HUES6 (cell line): ENCODE measurements around the gene UBE2J1.

Experiments
- H3K27ac ChIP-seq: 2 replicates; pipeline ENCODE4 v1.7.0; 2013; ENCODE audit warnings: low read depth, mild to moderate bottlenecking, low read length, inconsistent platforms
- H3K27me3 ChIP-seq: 2 replicates; pipeline ENCODE4 v1.6.1; 2013; ENCODE audit warnings: low read length; ENCODE audit not compliant: control insufficient read depth, insufficient read depth
- H3K36me3 ChIP-seq: 2 replicates; pipeline ENCODE4 v1.6.1; 2013; ENCODE audit warnings: low read length; ENCODE audit not compliant: control insufficient read depth, insufficient read depth
- H3K4me1 ChIP-seq: 2 replicates; pipeline ENCODE4 v1.6.1; 2013; ENCODE audit warnings: low read length; ENCODE audit not compliant: control insufficient read depth, insufficient read depth
- H3K4me3 ChIP-seq: 2 replicates; pipeline ENCODE4 v1.5.1; 2013; ENCODE audit warnings: low read depth, low read length
- H3K9ac ChIP-seq: one replicate; pipeline ENCODE4 v1.6.1; 2013; ENCODE audit warnings: mild to moderate bottlenecking, low read length
- H3K9me3 ChIP-seq: 2 replicates; pipeline ENCODE4 v1.6.1; 2013; ENCODE audit warnings: low read depth, low read length; ENCODE audit not compliant: control insufficient read depth, insufficient read depth

UBE2J1 gene

GRCh38 chr6:89287351-89288028 lies 65.0 kb downstream of the UBE2J1 start:
- H3K27me3 ChIP-seq: no peaks in the 10 kb centered on the region
- no peaks in the 10 kb centered on the region for H3K9me3 ChIP-seq
- H3K4me3 ChIP-seq: no peak overlapping the region
- no peak overlapping the region for H3K9ac ChIP-seq
- H3K4me1 ChIP-seq: peaks cover 15% of the 10 kb centered on the region; the same call in 1 of the 2 replicates
- no peaks in the 10 kb centered on the region for H3K36me3 ChIP-seq
- no peak overlapping the region for H3K27ac ChIP-seq

DNA sequence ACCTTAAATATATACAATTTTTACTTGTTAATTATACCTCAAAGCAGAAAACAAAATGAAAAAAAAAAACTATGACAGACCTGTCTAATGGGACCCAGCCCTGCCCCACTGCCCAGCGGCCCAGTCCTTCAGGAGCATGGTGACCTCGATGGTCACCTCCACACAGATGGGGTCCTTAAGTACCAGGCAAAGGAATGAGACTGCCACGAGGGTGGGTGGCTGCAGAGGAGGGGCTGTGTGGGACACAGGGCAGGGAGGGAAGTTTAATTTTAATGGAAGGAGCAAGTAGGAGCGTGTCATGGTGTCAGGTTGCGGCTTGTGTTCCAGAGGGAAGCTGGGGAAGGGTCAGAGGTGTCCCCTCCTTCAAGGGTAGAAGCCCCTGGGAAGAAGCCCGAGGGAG lies 66.0 kb downstream of the UBE2J1 start:
- Histone ChIP-seq H3K27me3 (no peaks in the 10 kb centered on the region), H3K9me3 (no peaks in the 10 kb centered on the region), H3K4me3 (no peak overlapping the region), H3K9ac (no peak overlapping the region), H3K4me1 (peaks cover 15% of the 10 kb centered on the region; the same call in 1 of the 2 replicates), H3K36me3 (no peaks in the 10 kb centered on the region), H3K27ac (no peak overlapping the region)

GRCh38 chr6:89284963-89285735 lies 67.4 kb downstream of the UBE2J1 start:
- Histone ChIP-seq H3K9me3 (no peaks in the 10 kb centered on the region), H3K36me3 (no peaks in the 10 kb centered on the region), H3K27me3 (no peaks in the 10 kb centered on the region), H3K4me1 (peaks cover 19% of the 10 kb centered on the region; the same call in 1 of the 2 replicates), H3K27ac (no peak overlapping the region), H3K9ac (no peak overlapping the region), H3K4me3 (no peak overlapping the region)

- Histone ChIP-seq H3K9me3 (no peaks in the 10 kb centered on the region), H3K9ac (no peak overlapping the region), H3K36me3 (no peaks in the 10 kb centered on the region), H3K27me3 (no peaks in the 10 kb centered on the region), H3K4me1 (peaks cover 19% of the 10 kb centered on the region; the same call in 1 of the 2 replicates), H3K4me3 (no peak overlapping the region), H3K27ac (no peak overlapping the region)
Observed at GRCh38 chr6:89284081-89284480, 68.4 kb downstream of the UBE2J1 start.

DNA sequence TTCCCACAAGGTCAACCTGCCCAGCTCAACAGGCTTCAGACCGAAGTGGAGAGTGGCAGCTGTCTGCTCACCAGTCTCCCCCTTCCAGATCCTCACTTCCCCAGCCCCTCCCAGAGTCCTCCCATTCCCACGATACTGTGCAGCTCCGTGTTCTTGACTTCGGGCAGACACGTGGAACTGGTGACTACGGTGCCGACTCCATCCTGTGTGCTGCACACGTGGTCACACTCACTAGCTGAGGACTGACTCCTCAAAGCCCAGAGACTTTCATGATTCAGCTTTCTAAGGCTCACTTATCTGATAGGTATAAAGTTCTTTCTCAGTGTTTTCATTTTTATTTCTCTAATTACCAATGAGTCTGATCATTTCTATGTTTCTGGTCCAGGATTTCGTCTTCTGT lies 69.8 kb downstream of the UBE2J1 start:
- Histone ChIP-seq H3K9me3 (no peaks in the 10 kb centered on the region), H3K27ac (no peak overlapping the region), H3K27me3 (no peaks in the 10 kb centered on the region), H3K9ac (no peak overlapping the region), H3K4me1 (peaks cover 19% of the 10 kb centered on the region; the same call in 1 of the 2 replicates), H3K4me3 (no peak overlapping the region), H3K36me3 (no peaks in the 10 kb centered on the region)

- H3K36me3 ChIP-seq: no peaks in the 10 kb centered on the region
- no peak overlapping the region for H3K4me3 ChIP-seq
- H3K27me3 ChIP-seq: no peaks in the 10 kb centered on the region
- no peaks in the 10 kb centered on the region for H3K9me3 ChIP-seq
- no peak overlapping the region for H3K9ac ChIP-seq
- peaks cover 16% of the 10 kb centered on the region; the same call in 1 of the 2 replicates for H3K4me1 ChIP-seq
- H3K27ac ChIP-seq: no peak overlapping the region
Observed at GRCh38 chr6:89281779-89282246, 70.7 kb downstream of the UBE2J1 start.

GRCh38 chr6:89278956-89279355 lies 73.6 kb downstream of the UBE2J1 start:
- Histone ChIP-seq H3K9me3 (no peaks in the 10 kb centered on the region), H3K36me3 (no peaks in the 10 kb centered on the region), H3K4me3 (no peak overlapping the region), H3K9ac (no peak overlapping the region), H3K27me3 (no peaks in the 10 kb centered on the region), H3K27ac (no peak overlapping the region), H3K4me1 (peaks cover 5% of the 10 kb centered on the region; the same call in 1 of the 2 replicates)
